ENCODE measurements around the gene TGFBR2.

TGFBR2 gene

DNA sequence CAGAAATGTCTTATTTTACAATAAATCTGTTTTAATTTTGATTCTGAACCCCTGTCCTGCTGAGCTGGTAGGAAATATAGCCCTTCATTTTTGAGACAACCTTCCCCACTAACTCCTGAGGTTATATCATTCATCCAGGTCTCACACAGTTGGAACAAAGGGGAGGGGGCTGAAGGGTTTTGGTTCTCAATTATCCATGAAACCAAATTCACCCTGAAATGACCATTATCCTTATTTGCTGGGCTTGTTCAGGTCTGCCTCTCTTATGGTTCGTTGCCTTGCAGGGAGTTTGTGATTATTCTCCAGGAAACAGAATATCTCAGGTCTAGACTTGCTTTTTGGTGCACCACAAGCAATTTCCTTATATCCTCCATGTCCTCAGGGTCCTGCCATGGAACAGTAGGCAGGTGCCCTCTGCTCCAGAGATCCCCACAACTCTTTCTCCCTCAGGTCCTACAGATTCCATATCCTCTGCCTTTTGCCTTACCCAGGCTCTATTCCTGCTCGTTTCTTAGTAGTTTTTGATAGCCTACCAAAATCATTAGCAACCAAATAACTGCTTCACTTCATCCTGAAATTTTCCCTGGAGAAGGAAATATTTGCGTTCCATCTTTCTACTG, 94.4 kb downstream of the TGFBR2 start:
- TF ChIP-seq, protein P1, sequence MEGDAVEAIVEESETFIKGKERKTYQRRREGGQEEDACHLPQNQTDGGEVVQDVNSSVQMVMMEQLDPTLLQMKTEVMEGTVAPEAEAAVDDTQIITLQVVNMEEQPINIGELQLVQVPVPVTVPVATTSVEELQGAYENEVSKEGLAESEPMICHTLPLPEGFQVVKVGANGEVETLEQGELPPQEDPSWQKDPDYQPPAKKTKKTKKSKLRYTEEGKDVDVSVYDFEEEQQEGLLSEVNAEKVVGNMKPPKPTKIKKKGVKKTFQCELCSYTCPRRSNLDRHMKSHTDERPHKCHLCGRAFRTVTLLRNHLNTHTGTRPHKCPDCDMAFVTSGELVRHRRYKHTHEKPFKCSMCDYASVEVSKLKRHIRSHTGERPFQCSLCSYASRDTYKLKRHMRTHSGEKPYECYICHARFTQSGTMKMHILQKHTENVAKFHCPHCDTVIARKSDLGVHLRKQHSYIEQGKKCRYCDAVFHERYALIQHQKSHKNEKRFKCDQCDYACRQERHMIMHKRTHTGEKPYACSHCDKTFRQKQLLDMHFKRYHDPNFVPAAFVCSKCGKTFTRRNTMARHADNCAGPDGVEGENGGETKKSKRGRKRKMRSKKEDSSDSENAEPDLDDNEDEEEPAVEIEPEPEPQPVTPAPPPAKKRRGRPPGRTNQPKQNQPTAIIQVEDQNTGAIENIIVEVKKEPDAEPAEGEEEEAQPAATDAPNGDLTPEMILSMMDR (IDR thresholded peaks at IDR 0.05; ENCODE audit: borderline replicate concordance, insufficient read depth, low read depth, low read length), result no peak
- no peak overlapping the region for H3K4me3 ChIP-seq (ENCODE audit: low read depth, low read length)

DNA sequence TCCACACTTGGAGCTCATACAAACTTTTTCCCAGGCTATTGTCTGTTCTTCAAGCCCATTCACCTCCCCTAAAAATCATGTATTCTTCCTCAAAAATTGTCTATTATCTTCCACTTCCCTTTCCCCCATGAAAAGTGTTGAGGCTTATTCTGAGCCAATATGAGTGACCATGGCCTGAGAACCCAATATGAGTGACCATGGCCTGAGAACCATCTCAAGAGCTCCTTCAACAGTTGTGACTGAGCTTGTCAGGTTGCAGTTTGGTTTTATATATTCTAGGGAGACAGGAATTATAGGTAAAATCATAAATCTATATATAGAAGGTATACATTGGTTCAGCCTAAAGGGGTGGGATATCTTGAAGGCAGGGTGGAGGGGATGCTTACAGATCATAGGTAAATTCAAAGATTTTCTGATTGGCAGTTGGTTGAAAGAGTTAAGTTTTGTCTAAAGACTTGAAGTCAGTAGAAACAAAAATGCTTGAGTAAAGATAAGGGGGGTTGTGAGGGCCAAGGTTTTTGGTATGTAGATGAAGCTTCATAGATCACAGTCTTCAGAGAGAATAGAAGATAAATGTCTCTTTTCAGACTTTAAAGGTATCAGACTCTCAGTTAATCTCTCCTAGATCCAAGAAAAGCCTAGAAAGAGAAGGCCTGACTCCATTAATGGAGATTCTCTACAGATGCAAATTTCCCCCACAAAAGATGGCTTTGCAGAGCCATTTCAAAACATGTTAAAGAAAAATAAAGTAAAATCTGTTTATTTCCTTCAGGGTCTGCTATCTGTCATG, 95.8 kb downstream of the TGFBR2 start:
- TF ChIP-seq, protein P1 (IDR thresholded peaks at IDR 0.05; ENCODE audit: borderline replicate concordance, insufficient read depth, low read depth, low read length), result no peak
- H3K4me3 ChIP-seq (ENCODE audit: low read depth, low read length), result no peak overlapping the region

DNA sequence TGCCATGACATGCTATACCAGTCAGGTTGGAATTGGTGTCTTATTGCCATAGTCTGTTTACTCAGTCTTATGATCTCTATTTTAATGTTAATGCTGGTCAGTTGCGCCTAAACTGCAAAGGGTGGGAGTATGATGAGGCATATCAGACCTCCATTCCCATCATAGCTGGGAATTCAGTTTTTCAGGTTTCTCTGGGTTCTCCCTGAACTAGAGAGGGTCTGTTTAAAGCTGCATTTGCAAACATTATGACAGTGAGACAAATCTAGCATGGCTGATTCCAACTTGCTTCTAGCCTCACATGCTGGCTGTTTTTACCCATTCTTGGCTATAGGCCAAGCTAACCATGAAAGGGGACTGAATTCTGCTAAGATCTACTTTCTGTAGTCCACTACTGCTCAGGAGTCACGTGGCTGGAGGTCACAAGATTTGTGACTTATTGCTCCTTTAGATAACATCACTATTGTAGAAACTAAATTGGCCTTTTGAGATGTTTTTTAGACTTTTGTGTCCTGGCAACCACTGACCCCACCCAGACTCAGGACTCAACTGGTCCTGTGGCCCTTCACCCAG, 96.5 kb downstream of the TGFBR2 start:
- no peak overlapping the region for H3K4me3 ChIP-seq (ENCODE audit: low read depth, low read length)

DNA sequence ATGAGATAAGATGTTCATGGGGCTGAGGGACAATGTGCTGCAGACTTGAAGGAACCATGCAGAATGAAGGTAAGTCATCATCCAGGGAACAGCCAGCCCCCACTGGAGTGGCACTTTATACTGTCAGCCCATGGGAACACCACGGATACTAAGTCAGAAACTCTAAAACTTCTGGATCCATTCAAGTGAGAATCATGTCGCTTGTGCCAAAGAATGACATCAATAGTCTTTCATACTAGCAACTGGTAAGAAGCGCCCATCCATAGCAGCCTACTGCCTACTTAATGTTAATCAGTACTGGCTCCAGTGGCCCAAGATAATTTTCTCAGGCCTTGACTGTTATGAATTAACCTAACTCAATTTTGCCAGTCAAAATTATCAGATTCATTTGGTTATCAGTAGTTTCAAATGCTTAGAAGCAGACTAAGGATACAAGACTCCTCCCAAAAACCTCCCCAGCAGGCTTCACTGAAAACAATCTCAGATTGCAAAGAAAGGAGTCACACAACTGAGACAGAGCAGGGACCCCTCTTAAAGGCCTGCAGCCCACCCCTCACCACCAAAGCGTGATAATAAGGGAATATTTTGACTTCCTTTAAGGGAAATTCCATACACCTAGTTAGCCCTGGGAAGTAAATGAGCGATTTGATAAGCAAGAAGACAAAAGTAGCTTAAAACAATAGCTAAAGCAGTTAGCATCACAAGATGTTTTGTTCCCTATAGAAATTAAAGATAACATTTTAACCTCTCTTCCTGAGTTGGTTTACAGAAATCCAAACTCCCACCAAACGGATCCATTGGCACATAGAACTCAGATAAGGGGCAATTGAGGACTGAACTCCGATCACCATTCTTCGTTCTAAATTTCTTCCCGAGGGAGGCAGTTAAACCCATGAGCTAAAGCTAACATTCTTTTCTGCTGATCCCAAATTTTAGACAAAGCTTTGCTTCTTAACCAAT, 98.8 kb downstream of the TGFBR2 start:
- no peak overlapping the region for H3K4me3 ChIP-seq (ENCODE audit: low read depth, low read length)
- TF ChIP-seq, protein P1 (IDR thresholded peaks at IDR 0.05; ENCODE audit: borderline replicate concordance, insufficient read depth, low read depth, low read length), result no peak

More for the DNA sequence above, 96.5 kb downstream of the TGFBR2 start:
- TF ChIP-seq, protein P1 (IDR thresholded peaks at IDR 0.05; ENCODE audit: borderline replicate concordance, insufficient read depth, low read depth, low read length), result no peak

DNA sequence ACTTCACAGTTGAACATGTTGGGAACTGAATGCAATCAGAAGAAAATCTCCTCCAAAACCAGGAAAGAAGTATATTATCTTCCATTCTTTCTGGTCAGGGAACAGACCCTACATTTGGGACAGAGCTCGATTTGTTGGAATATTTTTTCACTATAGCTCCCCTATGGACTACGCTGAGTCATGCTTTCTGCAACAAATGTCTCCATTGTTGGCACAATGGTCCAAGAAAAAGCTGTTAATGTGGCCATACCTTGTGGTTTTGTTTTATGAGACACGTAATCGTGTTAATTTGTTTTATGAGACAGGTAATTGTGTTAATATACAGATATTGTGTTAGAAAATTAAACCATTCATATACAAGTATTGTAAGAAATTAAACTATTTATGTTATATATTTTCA, 101.4 kb downstream of the TGFBR2 start:
- TF ChIP-seq, protein P1 (IDR thresholded peaks at IDR 0.05; ENCODE audit: borderline replicate concordance, insufficient read depth, low read depth, low read length), result no peak
- H3K4me3 ChIP-seq (ENCODE audit: low read depth, low read length), result no peak overlapping the region

DNA sequence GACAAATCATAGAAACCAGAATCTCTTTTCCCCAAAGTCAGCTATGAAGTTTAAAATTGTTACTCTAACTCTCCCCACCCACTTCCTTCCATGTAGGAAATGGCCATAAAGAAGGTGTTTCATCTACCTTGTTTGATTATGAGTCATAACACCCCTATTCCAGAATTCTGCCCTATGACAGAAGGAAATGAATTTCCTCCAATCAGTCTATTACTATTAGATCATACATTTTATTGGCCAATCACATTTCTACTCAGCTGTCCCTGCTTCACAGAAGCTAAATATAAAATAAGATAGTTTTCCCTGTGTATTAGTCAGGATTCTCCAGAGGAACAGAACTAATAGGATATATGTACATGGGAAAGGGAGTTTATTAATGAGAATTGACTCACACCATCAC, 102.1 kb downstream of the TGFBR2 start:
- no peak overlapping the region for H3K4me3 ChIP-seq (ENCODE audit: low read depth, low read length)
- TF ChIP-seq, protein P1 (IDR thresholded peaks at IDR 0.05; ENCODE audit: borderline replicate concordance, insufficient read depth, low read depth, low read length), result no peak
